ENCODE results near the gene ALDH3B1. TPM values are rescaled to one million over a fixed set of nuclear protein-coding genes. Genes with fewer than 3 reads are reported as not detected.
A peak's percentile ranks its signal among the peaks of the same experiment; 100 is the strongest.

Gene ALDH3B1
- total RNA-seq, 4 donors from 2014 or later: 5.4 to 11.6 (median 6.4) TPM

DNA sequence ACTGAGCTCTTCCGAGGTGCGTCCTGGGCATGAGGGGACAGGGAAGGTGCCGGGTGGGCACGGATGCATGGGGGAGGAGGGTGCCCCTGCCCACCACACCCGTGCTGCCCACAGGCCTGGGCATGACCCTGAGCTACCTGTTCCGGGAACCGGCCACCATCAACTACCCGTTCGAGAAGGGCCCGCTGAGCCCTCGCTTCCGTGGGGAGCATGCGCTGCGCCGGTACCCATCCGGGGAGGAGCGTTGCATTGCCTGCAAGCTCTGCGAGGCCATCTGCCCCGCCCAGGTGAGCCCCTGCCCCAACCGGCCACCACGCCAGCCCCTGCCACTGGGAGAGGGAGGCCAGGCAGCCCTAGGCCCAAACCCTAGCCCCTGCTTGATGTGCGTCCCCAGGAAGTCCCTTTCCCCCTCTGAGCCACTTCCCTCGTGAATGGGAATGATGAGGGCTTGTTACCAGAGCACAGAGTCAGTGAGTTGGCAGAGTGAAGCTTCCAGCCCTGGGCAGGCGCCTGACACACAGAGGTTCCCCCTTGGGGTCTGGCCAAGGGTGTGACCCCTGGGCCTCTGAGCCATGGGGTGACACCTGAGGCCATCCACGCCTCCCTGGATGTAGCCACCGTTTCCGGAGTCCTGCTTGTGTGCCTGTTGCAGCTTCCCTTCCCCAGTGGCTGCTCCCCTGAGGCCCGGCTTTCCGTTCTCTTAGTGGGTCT lies 23.0 kb downstream of the ALDH3B1 start:
- WGBS, 2 donors: 86 to 89% methylated on average over 18 to 29 of the region's 29 CpGs
- DNase-seq (ENCODE audit: low spot score in 2 of 2): no peak

DNA sequence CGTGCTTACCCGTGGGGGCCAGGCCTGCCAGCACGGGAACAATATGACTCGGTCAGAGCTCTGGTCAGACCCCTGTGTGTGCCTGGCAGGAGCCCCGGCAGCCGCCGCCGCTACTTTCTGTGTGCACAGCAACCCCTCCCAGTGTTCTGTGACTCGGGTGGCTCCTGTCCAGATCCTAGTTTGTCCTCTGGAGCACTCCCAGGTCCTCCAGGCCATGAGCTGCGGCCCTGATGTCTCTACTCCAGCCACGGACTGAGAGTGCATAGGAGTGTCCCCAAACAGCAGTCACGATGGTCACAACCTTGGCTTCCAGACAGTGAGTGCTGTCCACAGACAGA lies 23.6 kb downstream of the ALDH3B1 start:
- DNase-seq (ENCODE audit: low spot score in 2 of 2): no peak
- H3K4me3 ChIP-seq (ENCODE audit: low read depth, poor library complexity, severe bottlenecking): no peak overlapping the region
- TF ChIP-seq, protein P1, sequence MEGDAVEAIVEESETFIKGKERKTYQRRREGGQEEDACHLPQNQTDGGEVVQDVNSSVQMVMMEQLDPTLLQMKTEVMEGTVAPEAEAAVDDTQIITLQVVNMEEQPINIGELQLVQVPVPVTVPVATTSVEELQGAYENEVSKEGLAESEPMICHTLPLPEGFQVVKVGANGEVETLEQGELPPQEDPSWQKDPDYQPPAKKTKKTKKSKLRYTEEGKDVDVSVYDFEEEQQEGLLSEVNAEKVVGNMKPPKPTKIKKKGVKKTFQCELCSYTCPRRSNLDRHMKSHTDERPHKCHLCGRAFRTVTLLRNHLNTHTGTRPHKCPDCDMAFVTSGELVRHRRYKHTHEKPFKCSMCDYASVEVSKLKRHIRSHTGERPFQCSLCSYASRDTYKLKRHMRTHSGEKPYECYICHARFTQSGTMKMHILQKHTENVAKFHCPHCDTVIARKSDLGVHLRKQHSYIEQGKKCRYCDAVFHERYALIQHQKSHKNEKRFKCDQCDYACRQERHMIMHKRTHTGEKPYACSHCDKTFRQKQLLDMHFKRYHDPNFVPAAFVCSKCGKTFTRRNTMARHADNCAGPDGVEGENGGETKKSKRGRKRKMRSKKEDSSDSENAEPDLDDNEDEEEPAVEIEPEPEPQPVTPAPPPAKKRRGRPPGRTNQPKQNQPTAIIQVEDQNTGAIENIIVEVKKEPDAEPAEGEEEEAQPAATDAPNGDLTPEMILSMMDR (IDR thresholded peaks at IDR 0.05): no peak
- no peak for TF ChIP-seq POLR2A (IDR thresholded peaks at IDR 0.05)
- WGBS, 2 donors: 78 to 84% methylated on average over 11 to 12 of the region's 12 CpGs
- intact Hi-C loops (cut with DNase I; ENCODE audit: low total_unique reads): no loop called here

More for the DNA sequence above, 23.0 kb downstream of the ALDH3B1 start:
- no peak for TF ChIP-seq POLR2A (IDR thresholded peaks at IDR 0.05)
- TF ChIP-seq, protein P1 (IDR thresholded peaks at IDR 0.05): no peak
- intact Hi-C loops (cut with DNase I; ENCODE audit: low total_unique reads): no loop called here
- no peak overlapping the region for H3K4me3 ChIP-seq (ENCODE audit: low read depth, poor library complexity, severe bottlenecking)

DNA sequence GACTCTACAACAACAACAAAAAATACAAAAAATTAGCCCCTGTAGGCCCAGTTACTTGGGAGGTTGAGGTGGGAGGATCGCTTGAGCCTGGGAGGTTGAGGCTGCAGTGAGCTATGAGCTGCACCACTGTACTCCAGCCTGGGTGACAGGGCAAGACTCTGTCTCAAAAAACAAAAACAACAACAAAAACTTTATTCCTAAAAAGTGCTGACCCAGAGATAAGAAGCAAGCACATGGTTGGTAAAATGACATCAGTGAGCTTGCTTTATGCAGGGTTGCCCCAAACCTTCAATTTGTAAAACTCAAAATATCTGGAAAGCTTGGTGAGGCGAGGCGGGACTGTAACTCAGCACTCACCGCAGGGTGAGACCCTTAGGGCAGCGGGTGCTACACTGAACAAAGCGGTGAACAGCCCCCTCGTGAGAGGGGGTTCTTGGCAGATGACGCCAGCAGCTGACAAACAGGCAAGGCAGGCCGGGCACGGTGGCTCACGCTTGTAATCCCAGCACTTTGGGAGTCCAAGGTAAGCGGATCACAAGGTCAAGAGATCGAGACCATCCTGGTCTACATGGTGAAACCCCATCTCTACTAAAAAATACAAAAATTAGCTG lies 25.2 kb downstream of the ALDH3B1 start:
- intact Hi-C loops (cut with DNase I; ENCODE audit: low total_unique reads): no loop called here
- 90 to 94% methylated on average over 13 of the region's 13 CpGs for WGBS, 2 donors
- no peak overlapping the region for H3K4me3 ChIP-seq (ENCODE audit: low read depth, poor library complexity, severe bottlenecking)
- TF ChIP-seq POLR2A (IDR thresholded peaks at IDR 0.05): no peak
- TF ChIP-seq, protein P1 (IDR thresholded peaks at IDR 0.05): no peak
- DNase-seq (ENCODE audit: low spot score in 2 of 2): no peak

DNA sequence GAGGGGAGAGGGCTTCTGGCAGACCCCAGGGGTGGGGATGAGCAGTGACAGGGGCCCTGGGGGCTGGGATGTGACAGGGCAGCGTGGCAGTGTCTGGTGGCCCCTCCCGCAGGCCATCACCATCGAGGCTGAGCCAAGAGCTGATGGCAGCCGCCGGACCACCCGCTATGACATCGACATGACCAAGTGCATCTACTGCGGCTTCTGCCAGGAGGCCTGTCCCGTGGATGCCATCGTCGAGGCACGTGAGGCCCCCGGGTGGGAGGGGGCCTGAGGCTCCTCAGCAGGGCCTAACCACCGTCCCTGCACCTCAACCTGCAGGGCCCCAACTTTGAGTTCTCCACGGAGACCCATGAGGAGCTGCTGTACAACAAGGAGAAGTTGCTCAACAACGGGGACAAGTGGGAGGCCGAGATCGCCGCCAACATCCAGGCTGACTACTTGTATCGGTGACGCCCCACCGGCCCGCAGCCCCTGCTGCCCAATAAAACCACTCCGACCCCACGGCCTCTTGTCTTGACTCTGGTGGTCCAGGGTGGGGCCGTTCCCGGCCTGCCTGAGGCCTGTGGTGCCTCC lies 26.1 kb downstream of the ALDH3B1 start:
- 81 to 82% methylated on average over 8 to 26 of the region's 27 CpGs for WGBS, 2 donors
- DNase-seq (ENCODE audit: low spot score in 2 of 2): no peak
- H3K4me3 ChIP-seq (ENCODE audit: low read depth, poor library complexity, severe bottlenecking): no peak overlapping the region
- intact Hi-C loops (cut with DNase I; ENCODE audit: low total_unique reads): no loop called here
- no peak for TF ChIP-seq POLR2A (IDR thresholded peaks at IDR 0.05)
- TF ChIP-seq, protein P1 (IDR thresholded peaks at IDR 0.05): no peak

DNA sequence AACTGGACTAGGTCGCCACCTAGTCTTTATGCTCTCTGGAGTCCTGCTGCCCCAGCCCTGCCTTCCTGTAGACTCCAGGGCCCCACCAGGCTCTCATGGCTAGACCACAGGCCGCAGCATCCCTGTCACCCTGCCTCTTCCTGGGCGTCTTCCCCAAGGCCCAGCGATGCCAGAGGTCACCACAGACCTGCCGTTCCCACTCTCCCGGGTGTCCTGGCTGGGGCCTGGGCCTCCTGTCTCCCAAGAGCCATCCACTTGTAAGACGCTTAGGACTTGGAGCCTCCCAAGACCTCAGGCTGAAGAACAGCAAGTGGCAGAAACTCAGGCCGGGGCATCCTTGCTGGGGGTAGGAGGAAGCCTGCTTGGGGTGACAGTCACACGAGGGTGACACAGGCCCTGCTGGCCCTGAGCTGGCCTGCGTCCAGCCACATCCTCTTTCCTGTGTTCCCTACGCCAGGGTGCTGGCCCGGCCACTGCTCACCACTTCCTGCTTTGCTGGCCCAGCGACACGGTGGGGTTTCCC lies 26.7 kb downstream of the ALDH3B1 start:
- DNase-seq (ENCODE audit: low spot score in 2 of 2): peak in 1 of 2 donors; percentile 64
- TF ChIP-seq, protein P1 (IDR thresholded peaks at IDR 0.05): no peak
- no peak for TF ChIP-seq POLR2A (IDR thresholded peaks at IDR 0.05)
- intact Hi-C loops (cut with DNase I; ENCODE audit: low total_unique reads): no loop called here
- no peak overlapping the region for H3K4me3 ChIP-seq (ENCODE audit: low read depth, poor library complexity, severe bottlenecking)
- 60 to 68% methylated on average over 12 to 14 of the region's 14 CpGs for WGBS, 2 donors

All from lower leg skin (tissue), 4 donors.